ENCODE data around the gene TTC38. TPM values are rescaled to one million over a fixed set of nuclear protein-coding genes. Genes with fewer than 3 reads are reported as not detected.
A peak's percentile ranks its signal among the peaks of the same experiment; 100 is the strongest.

TTC38 gene
- 18.1 and 22.3 TPM in 2 replicates for total RNA-seq (2012; rRNA removed)

DNA sequence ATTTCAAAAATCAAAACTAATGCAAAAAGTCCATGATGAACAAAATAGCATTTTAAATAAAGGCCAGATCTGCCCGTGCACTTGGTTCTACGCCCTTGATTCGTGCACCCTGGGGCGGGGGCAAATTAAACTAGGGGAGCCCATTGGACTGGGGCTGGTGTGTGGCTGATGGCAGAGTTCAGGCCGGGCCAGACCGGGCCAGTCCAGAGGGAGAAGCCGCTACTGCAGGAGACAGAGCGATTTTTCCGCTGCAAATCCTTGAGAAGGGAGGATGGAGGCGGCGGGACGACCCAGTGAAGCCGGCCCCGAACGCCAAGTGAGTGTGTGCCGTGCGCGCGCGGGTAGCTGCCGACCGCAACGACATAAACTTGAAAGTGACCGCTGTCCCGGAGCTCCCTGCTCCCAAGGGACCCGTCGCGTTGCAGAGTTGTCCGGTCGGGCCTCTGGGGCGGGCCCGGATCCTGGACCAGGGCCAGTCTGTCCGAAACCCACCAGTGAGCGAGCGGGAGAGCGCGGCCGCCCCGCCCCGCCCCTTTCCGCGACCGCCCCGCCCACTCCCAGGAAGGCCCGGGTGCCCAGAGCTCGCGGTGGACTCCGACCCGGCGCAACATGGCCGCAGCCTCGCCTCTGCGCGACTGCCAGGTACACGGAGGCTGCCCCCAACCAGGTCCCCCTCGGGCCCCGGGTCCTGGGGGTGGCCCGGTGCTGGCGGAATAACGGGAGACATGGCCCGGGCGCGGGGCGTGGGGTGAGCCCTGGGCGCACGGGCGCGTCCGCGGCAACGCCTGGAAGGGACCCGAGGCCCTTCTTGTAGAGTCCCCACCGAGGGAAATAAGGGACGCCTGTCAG lies at the start of gene TTC38:
Gene TTC38, plus strand, starts transcription at position 578 of the 849 bp plus-strand sequence. Its CDS starts 32 bp downstream, at position 610.
- peak within 1 kb of the TSS; percentile 94 for H3K4me3 ChIP-seq (ENCODE audit: low read length)
- H3K36me3 ChIP-seq (ENCODE audit: insufficient read depth, low read length), result peaks cover 9% of the 10 kb centered on the region
- peaks cover 3% of the 10 kb centered on the region for H3K9me3 ChIP-seq (replicated peaks; ENCODE audit: low read length)
- H3K4me2 ChIP-seq (ENCODE audit: low read length), result peak within 1 kb of the TSS; percentile 78
- peaks cover 4% of the 10 kb centered on the region for H3K27me3 ChIP-seq (ENCODE audit: control insufficient read depth, insufficient read depth, low read length)
- H3K4me1 ChIP-seq (ENCODE audit: control insufficient read depth, insufficient read depth, low read length), result peaks cover 11% of the 10 kb centered on the region
- H3K9ac ChIP-seq (ENCODE audit: low read depth, low read length), result peak within 1 kb of the TSS; percentile 86

- H3K4me1 ChIP-seq (ENCODE audit: control insufficient read depth, insufficient read depth, low read length), result no peaks in the 10 kb centered on the region
- peaks cover 14% of the 10 kb centered on the region for H3K36me3 ChIP-seq (ENCODE audit: insufficient read depth, low read length)
- H3K9ac ChIP-seq (ENCODE audit: low read depth, low read length), result no peak overlapping the region
- H3K27me3 ChIP-seq (ENCODE audit: control insufficient read depth, insufficient read depth, low read length), result no peaks in the 10 kb centered on the region
- H3K4me3 ChIP-seq (ENCODE audit: low read length), result no peak overlapping the region
- H3K4me2 ChIP-seq (ENCODE audit: low read length), result no peak overlapping the region
- no peaks in the 10 kb centered on the region for H3K9me3 ChIP-seq (replicated peaks; ENCODE audit: low read length)
Observed at GRCh38 chr22:46219636-46220035, 48.2 kb upstream of the TTC38 start.

- no peaks in the 10 kb centered on the region for H3K27me3 ChIP-seq (ENCODE audit: control insufficient read depth, insufficient read depth, low read length)
- H3K9ac ChIP-seq (ENCODE audit: low read depth, low read length), result no peak overlapping the region
- no peak overlapping the region for H3K4me2 ChIP-seq (ENCODE audit: low read length)
- no peaks in the 10 kb centered on the region for H3K4me1 ChIP-seq (ENCODE audit: control insufficient read depth, insufficient read depth, low read length)
- H3K4me3 ChIP-seq (ENCODE audit: low read length), result no peak overlapping the region
- no peaks in the 10 kb centered on the region for H3K9me3 ChIP-seq (replicated peaks; ENCODE audit: low read length)
- H3K36me3 ChIP-seq (ENCODE audit: insufficient read depth, low read length), result peaks cover 17% of the 10 kb centered on the region
Observed at GRCh38 chr22:46220921-46221320, 46.9 kb upstream of the TTC38 start.

DNA sequence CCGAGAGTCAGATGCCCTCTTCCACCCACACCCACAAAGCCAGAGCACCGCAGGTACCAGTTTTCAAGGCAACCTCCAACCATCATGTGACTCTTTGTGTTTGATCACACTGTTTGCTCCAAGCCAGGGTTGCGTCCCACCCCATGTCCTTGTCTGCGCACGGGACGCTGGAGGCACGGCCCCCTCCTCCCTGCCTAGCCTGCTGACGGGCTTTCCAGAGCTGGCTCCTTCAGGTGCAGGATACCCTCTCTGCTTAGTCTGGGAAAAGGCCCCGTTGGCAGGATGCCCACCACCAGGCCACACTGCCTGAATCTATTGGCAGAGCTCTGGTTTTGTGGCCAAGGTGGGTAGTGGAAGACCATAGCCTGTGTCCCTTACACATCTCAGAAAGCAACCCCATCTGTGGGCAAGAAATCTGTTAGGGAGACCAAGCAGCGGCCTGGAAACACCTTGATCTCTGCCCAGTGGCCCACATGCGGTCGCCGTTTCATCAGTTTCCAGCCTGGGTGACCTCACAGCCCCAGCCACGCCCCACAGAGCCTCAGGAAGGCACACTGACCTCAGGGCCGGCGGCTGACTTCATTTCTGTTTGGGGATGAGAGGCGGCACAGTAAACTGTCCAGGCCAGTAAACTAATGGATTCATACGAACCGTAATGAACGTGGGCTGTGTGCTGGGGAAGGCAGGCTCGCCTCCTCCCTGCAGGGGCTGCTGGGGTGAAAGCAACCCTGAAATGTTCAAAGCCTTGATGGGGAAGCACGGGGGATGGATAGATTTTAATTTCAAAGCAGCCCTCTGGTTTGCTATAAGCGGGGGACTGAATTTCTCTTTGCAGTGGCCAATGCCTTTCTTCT lies 43.5 kb upstream of the TTC38 start:
- H3K4me1 ChIP-seq (ENCODE audit: control insufficient read depth, insufficient read depth, low read length), result no peaks in the 10 kb centered on the region
- H3K36me3 ChIP-seq (ENCODE audit: insufficient read depth, low read length), result peaks cover 6% of the 10 kb centered on the region
- H3K9ac ChIP-seq (ENCODE audit: low read depth, low read length), result no peak overlapping the region
- H3K4me3 ChIP-seq (ENCODE audit: low read length), result no peak overlapping the region
- no peak overlapping the region for H3K4me2 ChIP-seq (ENCODE audit: low read length)
- no peaks in the 10 kb centered on the region for H3K9me3 ChIP-seq (replicated peaks; ENCODE audit: low read length)
- H3K27me3 ChIP-seq (ENCODE audit: control insufficient read depth, insufficient read depth, low read length), result no peaks in the 10 kb centered on the region

DNA sequence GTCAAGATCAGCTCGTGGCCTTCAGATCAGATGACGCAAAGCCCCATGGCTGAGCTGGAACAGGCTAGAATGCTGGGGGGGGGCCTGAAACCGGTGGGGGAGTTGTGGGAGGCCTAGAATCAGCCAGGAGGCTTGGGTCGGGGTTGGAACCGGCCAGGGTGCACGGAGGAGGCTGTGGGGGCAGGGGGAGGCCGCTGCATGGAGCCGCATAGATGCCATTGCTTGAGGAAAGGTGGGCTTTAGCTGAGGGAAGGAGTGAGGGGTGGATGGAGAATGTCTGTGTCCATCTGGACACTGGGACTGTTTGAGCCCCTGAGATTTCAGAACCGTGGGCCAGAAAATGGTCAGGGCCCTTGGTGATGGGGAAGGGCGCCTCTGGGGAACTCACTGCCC lies 42.9 kb upstream of the TTC38 start:
- H3K4me2 ChIP-seq (ENCODE audit: low read length), result no peak overlapping the region
- H3K4me1 ChIP-seq (ENCODE audit: control insufficient read depth, insufficient read depth, low read length), result no peaks in the 10 kb centered on the region
- peaks cover 6% of the 10 kb centered on the region for H3K36me3 ChIP-seq (ENCODE audit: insufficient read depth, low read length)
- H3K9me3 ChIP-seq (replicated peaks; ENCODE audit: low read length), result no peaks in the 10 kb centered on the region
- no peaks in the 10 kb centered on the region for H3K27me3 ChIP-seq (ENCODE audit: control insufficient read depth, insufficient read depth, low read length)
- no peak overlapping the region for H3K9ac ChIP-seq (ENCODE audit: low read depth, low read length)
- H3K4me3 ChIP-seq (ENCODE audit: low read length), result no peak overlapping the region

DNA sequence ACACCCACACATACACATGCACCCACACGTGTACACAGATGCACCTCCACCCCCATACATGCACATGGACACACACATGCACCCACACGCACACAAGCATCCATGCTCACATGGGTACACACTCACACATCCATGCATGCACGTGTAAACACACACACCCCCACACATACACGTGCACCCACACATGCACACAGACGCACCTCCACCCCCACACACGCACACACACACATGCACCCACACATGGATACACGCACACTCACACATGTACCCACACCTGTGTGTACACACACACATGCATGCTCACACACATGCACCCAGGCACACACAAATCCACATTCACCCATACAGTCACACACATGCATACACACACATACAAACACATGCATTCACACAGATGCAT lies 42.2 kb upstream of the TTC38 start:
- H3K4me2 ChIP-seq (ENCODE audit: low read length), result no peak overlapping the region
- no peaks in the 10 kb centered on the region for H3K27me3 ChIP-seq (ENCODE audit: control insufficient read depth, insufficient read depth, low read length)
- H3K4me3 ChIP-seq (ENCODE audit: low read length), result no peak overlapping the region
- no peaks in the 10 kb centered on the region for H3K4me1 ChIP-seq (ENCODE audit: control insufficient read depth, insufficient read depth, low read length)
- H3K9me3 ChIP-seq (replicated peaks; ENCODE audit: low read length), result no peaks in the 10 kb centered on the region
- H3K36me3 ChIP-seq (ENCODE audit: insufficient read depth, low read length), result peaks cover 6% of the 10 kb centered on the region
- no peak overlapping the region for H3K9ac ChIP-seq (ENCODE audit: low read depth, low read length)

DNA sequence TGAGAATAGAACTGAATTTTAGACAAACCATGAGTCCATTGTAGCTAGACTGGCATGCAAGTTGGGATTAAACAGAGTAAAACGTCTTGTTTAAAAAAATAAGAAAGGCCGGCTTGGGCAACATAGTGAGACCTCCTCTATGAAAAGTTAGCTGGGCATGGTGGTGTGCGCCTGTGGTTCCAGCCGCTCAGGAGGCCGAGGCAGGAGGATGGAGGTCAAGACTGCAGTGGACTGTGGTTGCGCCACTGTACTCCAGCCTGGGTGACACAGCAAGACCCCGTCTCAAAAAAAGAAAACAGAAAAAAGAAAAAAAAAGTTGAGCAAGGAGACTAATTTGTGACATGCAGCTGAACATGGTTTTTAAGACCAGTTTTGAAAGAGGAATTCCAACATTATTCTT lies 41.2 kb upstream of the TTC38 start:
- Histone ChIP-seq H3K27me3 (ENCODE audit: control insufficient read depth, insufficient read depth, low read length) (no peaks in the 10 kb centered on the region), H3K9ac (ENCODE audit: low read depth, low read length) (no peak overlapping the region), H3K36me3 (ENCODE audit: insufficient read depth, low read length) (peaks cover 6% of the 10 kb centered on the region), H3K4me2 (ENCODE audit: low read length) (no peak overlapping the region), H3K4me3 (ENCODE audit: low read length) (no peak overlapping the region), H3K4me1 (ENCODE audit: control insufficient read depth, insufficient read depth, low read length) (no peaks in the 10 kb centered on the region), H3K9me3 (replicated peaks; ENCODE audit: low read length) (no peaks in the 10 kb centered on the region)

DNA sequence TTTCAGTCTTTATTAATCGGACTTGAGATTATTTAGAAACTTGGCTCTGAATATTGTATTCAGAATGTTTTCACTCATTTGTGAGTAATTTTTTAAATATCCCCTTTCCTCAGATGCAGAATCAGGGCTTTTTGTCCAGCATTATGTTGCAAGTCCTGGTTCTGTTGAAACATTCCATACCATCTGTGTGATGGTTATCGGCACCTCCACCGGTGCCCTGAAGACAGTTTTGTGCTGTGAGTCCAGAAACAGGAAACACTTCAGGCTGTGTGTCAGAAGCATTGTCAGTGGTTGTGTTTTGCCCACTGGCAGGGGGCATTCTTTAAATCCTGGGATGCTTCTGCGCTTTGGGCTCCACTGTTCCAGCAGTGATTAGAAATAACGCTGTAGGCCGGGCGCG lies 38.1 kb upstream of the TTC38 start:
- H3K9ac ChIP-seq (ENCODE audit: low read depth, low read length), result no peak overlapping the region

GRCh38 chr22:46230262-46230901 lies 37.4 kb upstream of the TTC38 start:
- no peaks in the 10 kb centered on the region for H3K9me3 ChIP-seq (replicated peaks; ENCODE audit: low read length)
- peaks cover 7% of the 10 kb centered on the region for H3K36me3 ChIP-seq (ENCODE audit: insufficient read depth, low read length)
- peaks cover 11% of the 10 kb centered on the region for H3K4me1 ChIP-seq (ENCODE audit: control insufficient read depth, insufficient read depth, low read length)
- no peak overlapping the region for H3K9ac ChIP-seq (ENCODE audit: low read depth, low read length)
- no peak overlapping the region for H3K4me3 ChIP-seq (ENCODE audit: low read length)
- H3K27me3 ChIP-seq (ENCODE audit: control insufficient read depth, insufficient read depth, low read length), result no peaks in the 10 kb centered on the region
- H3K4me2 ChIP-seq (ENCODE audit: low read length), result no peak overlapping the region

More for the DNA sequence above, 38.1 kb upstream of the TTC38 start:
- no peaks in the 10 kb centered on the region for H3K27me3 ChIP-seq (ENCODE audit: control insufficient read depth, insufficient read depth, low read length)
- peaks cover 4% of the 10 kb centered on the region for H3K36me3 ChIP-seq (ENCODE audit: insufficient read depth, low read length)
- H3K4me1 ChIP-seq (ENCODE audit: control insufficient read depth, insufficient read depth, low read length), result peaks cover 11% of the 10 kb centered on the region
- H3K4me2 ChIP-seq (ENCODE audit: low read length), result no peak overlapping the region
- no peaks in the 10 kb centered on the region for H3K9me3 ChIP-seq (replicated peaks; ENCODE audit: low read length)
- no peak overlapping the region for H3K4me3 ChIP-seq (ENCODE audit: low read length)

DNA sequence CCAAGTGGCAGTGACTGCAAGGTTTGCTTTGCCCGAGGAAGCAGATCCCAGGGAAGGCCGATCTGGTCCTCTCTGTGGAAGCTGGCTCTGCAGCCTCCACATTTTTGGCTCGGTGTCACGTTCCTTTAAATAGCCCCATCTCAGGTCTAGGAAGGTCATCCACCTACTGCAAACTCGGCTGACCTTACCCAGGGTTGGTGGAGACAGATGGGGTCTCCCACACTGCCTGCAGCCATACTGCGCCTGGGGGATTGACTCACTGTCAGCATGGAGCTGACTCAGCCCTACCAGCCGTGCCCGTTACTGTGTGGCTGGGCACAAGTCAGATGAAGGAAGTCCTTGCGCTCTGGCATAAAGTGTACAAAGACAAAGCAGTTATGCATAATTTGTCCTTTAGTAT lies 34.6 kb upstream of the TTC38 start:
- H3K4me2 ChIP-seq (ENCODE audit: low read length), result peak overlapping the region; percentile 73
- H3K36me3 ChIP-seq (ENCODE audit: insufficient read depth, low read length), result peaks cover 5% of the 10 kb centered on the region
- no peaks in the 10 kb centered on the region for H3K27me3 ChIP-seq (ENCODE audit: control insufficient read depth, insufficient read depth, low read length)
- no peak overlapping the region for H3K9ac ChIP-seq (ENCODE audit: low read depth, low read length)
- H3K9me3 ChIP-seq (replicated peaks; ENCODE audit: low read length), result no peaks in the 10 kb centered on the region
- peak overlapping the region; percentile 28 for H3K4me3 ChIP-seq (ENCODE audit: low read length)
- peaks cover 11% of the 10 kb centered on the region for H3K4me1 ChIP-seq (ENCODE audit: control insufficient read depth, insufficient read depth, low read length)

GRCh38 chr22:46234969-46235368 lies 32.8 kb upstream of the TTC38 start:
- Histone ChIP-seq H3K4me2 (ENCODE audit: low read length) (no peak overlapping the region), H3K4me3 (ENCODE audit: low read length) (no peak overlapping the region), H3K36me3 (ENCODE audit: insufficient read depth, low read length) (peaks cover 12% of the 10 kb centered on the region), H3K9ac (ENCODE audit: low read depth, low read length) (no peak overlapping the region), H3K9me3 (replicated peaks; ENCODE audit: low read length) (no peaks in the 10 kb centered on the region), H3K27me3 (ENCODE audit: control insufficient read depth, insufficient read depth, low read length) (no peaks in the 10 kb centered on the region), H3K4me1 (ENCODE audit: control insufficient read depth, insufficient read depth, low read length) (peaks cover 11% of the 10 kb centered on the region)

Measured in skeletal muscle satellite cell (primary cell).